NB4 (cell line): ENCODE results near the gene TRIM37.
A peak's percentile ranks its signal among the peaks of the same experiment; 100 is the strongest.

Experiments
- DNase-seq: peaks from one replicate; pipeline ENCODE4 v3.0.0; 2010; ENCODE audit warnings: low read depth
- H3K4me3 ChIP-seq: one replicate; pipeline ENCODE4 v1.5.1; 2011; ENCODE audit warnings: mild to moderate bottlenecking, low read depth, low read length, moderate library complexity
- CTCF ChIP-seq: IDR thresholded peaks from one replicate; pipeline ENCODE4 v1.5.1; 2012; ENCODE audit warnings: low read depth, low read length
- MYC ChIP-seq: IDR thresholded peaks from 2 replicates; pipeline ENCODE4 v1.6.1; 2011; ENCODE audit warnings: low read depth, low read length
- POLR2A ChIP-seq: IDR thresholded peaks from 2 replicates; pipeline ENCODE4 v1.6.1; 2011; ENCODE audit warnings: mild to moderate bottlenecking; ENCODE audit not compliant: insufficient read length; ENCODE audit errors: extremely low read depth
- TF ChIP-seq, protein P1 (sequence below): IDR thresholded peaks from 2 replicates; pipeline ENCODE4 v1.6.1; 2011; ENCODE audit warnings: low read depth, low read length

TRIM37 gene

GRCh38 chr17:59001158-59001814 is 105.4 kb downstream of the TRIM37 start:
- TF ChIP-seq POLR2A, result no peak
- TF ChIP-seq, protein P1, sequence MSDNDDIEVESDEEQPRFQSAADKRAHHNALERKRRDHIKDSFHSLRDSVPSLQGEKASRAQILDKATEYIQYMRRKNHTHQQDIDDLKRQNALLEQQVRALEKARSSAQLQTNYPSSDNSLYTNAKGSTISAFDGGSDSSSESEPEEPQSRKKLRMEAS, result peak; percentile 47; the same call in 1 of the 2 replicates
- DNase-seq, result peak; percentile 74
- H3K4me3 ChIP-seq, result no peak overlapping the region

- DNase-seq, result no peak
- TF ChIP-seq, protein P1, result no peak
- no peak for TF ChIP-seq MYC
- no peak overlapping the region for H3K4me3 ChIP-seq
Observed at GRCh38 chr17:59000022-59000421, 106.7 kb downstream of the TRIM37 start.

DNA sequence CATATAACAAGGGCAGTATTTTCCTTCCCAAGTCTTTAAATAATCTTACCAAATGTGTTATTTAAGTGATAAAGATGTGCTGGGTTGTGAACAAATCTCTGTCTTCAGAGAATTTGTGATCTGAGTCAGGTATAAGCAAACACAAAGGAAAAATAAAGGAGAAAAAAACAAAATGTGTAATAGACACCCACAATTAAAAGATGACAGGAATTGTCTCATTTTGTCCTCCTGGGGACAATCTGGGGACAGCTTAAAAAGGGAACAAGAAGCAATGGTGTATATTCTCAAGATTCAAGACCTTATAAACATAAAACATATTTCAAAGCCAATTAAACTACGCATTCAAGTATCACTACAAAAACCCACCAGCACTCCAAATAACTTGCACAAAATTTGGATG is 107.2 kb downstream of the TRIM37 start:
- DNase-seq, result no peak
- H3K4me3 ChIP-seq, result no peak overlapping the region
- TF ChIP-seq, protein P1, result no peak
- TF ChIP-seq CTCF, result no peak
- TF ChIP-seq MYC, result no peak
- no peak for TF ChIP-seq POLR2A

DNA sequence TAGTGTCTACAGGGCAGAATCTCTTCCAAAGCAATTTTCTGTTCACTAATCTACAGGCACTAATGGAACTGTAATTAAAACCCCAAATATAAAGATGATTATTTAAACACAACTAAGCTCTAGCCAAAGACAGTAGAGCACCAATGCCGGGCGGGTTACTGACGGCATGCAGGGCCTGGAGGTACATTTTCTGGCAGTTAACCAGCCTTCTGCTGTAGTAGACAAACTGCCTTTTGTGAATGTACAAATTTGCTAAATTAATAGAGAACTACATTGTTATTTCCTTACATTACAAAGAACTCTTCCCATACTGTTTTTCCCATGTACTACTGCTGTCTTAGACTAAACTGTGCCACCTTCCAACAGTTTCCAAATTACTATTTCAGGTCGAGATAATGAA is 107.8 kb downstream of the TRIM37 start:
- no peak overlapping the region for H3K4me3 ChIP-seq
- TF ChIP-seq, protein P1, result no peak
- no peak for TF ChIP-seq POLR2A
- no peak for DNase-seq

DNA sequence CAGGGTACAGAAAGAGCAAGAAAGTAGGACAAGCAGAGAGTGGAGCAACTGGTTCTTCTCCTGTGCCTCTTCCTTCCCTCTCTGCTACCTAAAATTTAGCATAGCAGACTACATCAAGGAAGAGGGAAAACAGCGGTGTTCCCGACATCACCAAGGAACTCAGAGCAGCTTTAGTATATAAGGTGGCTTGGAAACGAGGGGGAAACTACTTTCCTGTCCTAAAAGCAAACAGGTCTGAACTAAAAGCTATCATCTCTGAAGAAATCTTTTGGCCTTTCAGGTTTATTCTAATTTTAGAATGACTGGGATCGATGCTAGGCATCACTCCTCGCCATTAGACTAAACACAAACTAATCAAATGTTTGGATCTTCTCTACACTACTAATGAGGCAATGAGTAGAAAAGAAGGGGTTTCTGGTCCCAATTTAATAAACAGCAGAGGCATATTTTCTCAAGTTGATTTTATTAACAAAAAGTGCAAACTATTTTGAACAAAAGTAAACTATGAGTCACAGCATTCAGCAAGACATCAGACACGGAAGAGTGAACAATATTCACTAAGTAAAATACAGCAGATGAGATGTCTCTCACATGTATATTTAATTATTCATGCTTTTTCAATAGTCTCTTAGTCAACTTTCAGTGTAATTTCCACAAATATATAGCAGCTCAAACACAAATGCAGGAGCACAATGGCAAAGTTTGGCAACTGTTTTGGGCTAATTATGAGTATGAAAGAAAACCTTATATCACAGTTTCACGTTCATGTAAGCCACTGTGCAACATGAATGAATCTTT is 108.7 kb downstream of the TRIM37 start:
- no peak overlapping the region for H3K4me3 ChIP-seq
- TF ChIP-seq CTCF, result no peak
- TF ChIP-seq MYC, result no peak
- TF ChIP-seq, protein P1, result no peak
- TF ChIP-seq POLR2A, result no peak
- no peak for DNase-seq

DNA sequence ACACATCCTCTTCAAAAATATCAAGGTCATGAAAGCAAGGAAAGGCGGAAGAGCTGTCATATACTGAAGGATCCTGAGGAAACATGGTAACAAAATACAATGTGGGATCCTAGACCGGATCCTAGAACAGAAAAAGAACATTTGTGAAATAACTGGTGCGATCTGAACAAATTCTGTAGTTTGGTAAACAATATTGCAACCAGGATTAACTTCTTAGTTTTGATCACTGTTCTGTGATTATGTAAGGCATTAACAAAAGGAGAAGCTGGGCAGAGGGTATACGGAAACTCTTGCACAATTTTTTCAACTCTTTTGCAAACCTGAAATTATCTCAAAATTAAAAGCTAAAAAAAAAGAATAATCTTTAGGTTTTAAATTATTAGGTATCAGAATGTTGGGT is 109.7 kb downstream of the TRIM37 start:
- H3K4me3 ChIP-seq, result no peak overlapping the region
- TF ChIP-seq MYC, result no peak
- TF ChIP-seq POLR2A, result no peak
- TF ChIP-seq CTCF, result no peak
- TF ChIP-seq, protein P1, result no peak
- DNase-seq, result peak; percentile 57
